ENCODE results near the gene RCBTB1.

RCBTB1 gene

GRCh38 chr13:49528161-49528560 is 57.2 kb downstream of the RCBTB1 start:
- H3K4me3 Mint-ChIP-seq: no peak overlapping the region
- no peak for TF ChIP-seq CTCF (IDR thresholded peaks at IDR 0.05; ENCODE audit: unreplicated experiment in 3 of 3)
- no peak overlapping the region for H3K27ac Mint-ChIP-seq
- no peaks in the 10 kb centered on the region for H3K9me3 Mint-ChIP-seq
- H3K4me1 Mint-ChIP-seq: no peaks in the 10 kb centered on the region
- H3K27me3 Mint-ChIP-seq (ENCODE audit: low read depth): no peaks in the 10 kb centered on the region
- peaks cover 38% of the 10 kb centered on the region for H3K36me3 Mint-ChIP-seq (ENCODE audit: low read depth)

- Mint-ChIP-seq H3K9me3 (no peaks in the 10 kb centered on the region), H3K27me3 (ENCODE audit: low read depth) (no peaks in the 10 kb centered on the region), H3K36me3 (ENCODE audit: low read depth) (peaks cover 33% of the 10 kb centered on the region), H3K27ac (no peak overlapping the region), H3K4me3 (no peak overlapping the region), H3K4me1 (no peaks in the 10 kb centered on the region)
- no peak for TF ChIP-seq CTCF (IDR thresholded peaks at IDR 0.05; ENCODE audit: unreplicated experiment in 3 of 3)
Observed at GRCh38 chr13:49527123-49527522, 58.2 kb downstream of the RCBTB1 start.

GRCh38 chr13:49524740-49525501 is 60.4 kb downstream of the RCBTB1 start:
- TF ChIP-seq CTCF (IDR thresholded peaks at IDR 0.05; ENCODE audit: unreplicated experiment in 3 of 3): no peak
- Mint-ChIP-seq H3K4me1 (no peaks in the 10 kb centered on the region), H3K27ac (no peak overlapping the region), H3K27me3 (ENCODE audit: low read depth) (no peaks in the 10 kb centered on the region), H3K9me3 (no peaks in the 10 kb centered on the region), H3K36me3 (ENCODE audit: low read depth) (peaks cover 21% of the 10 kb centered on the region), H3K4me3 (no peak overlapping the region)

- peaks cover 17% of the 10 kb centered on the region for H3K36me3 Mint-ChIP-seq (ENCODE audit: low read depth)
- H3K27me3 Mint-ChIP-seq (ENCODE audit: low read depth): no peaks in the 10 kb centered on the region
- no peaks in the 10 kb centered on the region for H3K4me1 Mint-ChIP-seq
- no peak overlapping the region for H3K4me3 Mint-ChIP-seq
- no peak overlapping the region for H3K27ac Mint-ChIP-seq
- H3K9me3 Mint-ChIP-seq: no peaks in the 10 kb centered on the region
- no peak for TF ChIP-seq CTCF (IDR thresholded peaks at IDR 0.05; ENCODE audit: unreplicated experiment in 3 of 3)
Observed at GRCh38 chr13:49521224-49521623, 64.1 kb downstream of the RCBTB1 start.

GRCh38 chr13:49517461-49517860 is 67.9 kb downstream of the RCBTB1 start:
- TF ChIP-seq CTCF (IDR thresholded peaks at IDR 0.05; ENCODE audit: unreplicated experiment in 3 of 3): peak in 1 of 3 experiments; percentile 16
- Mint-ChIP-seq H3K9me3 (no peaks in the 10 kb centered on the region), H3K4me3 (no peak overlapping the region), H3K27ac (no peak overlapping the region), H3K27me3 (ENCODE audit: low read depth) (no peaks in the 10 kb centered on the region), H3K36me3 (ENCODE audit: low read depth) (peaks cover 27% of the 10 kb centered on the region), H3K4me1 (no peaks in the 10 kb centered on the region)

GRCh38 chr13:49516467-49516866 is 68.9 kb downstream of the RCBTB1 start:
- H3K4me1 Mint-ChIP-seq: no peaks in the 10 kb centered on the region
- H3K27me3 Mint-ChIP-seq (ENCODE audit: low read depth): no peaks in the 10 kb centered on the region
- peaks cover 27% of the 10 kb centered on the region for H3K36me3 Mint-ChIP-seq (ENCODE audit: low read depth)
- no peak overlapping the region for H3K27ac Mint-ChIP-seq
- no peak for TF ChIP-seq CTCF (IDR thresholded peaks at IDR 0.05; ENCODE audit: unreplicated experiment in 3 of 3)
- no peaks in the 10 kb centered on the region for H3K9me3 Mint-ChIP-seq
- no peak overlapping the region for H3K4me3 Mint-ChIP-seq
